Colon (tissue), 2 donors: ENCODE results near the gene SLC19A1.

Experiments used
- FAIRE-seq: peaks from 2 replicates; lab custom pipeline; 2012; peaks lifted over from hg19 to GRCh38; lab: Jason Lieb, UNC
- donor health status: control.
- donor health status: control.

SLC19A1 gene

GRCh38 chr21:45517249-45518065 is 24.8 kb downstream of the SLC19A1 start:
- no peak for FAIRE-seq

- FAIRE-seq = no peak
Observed at GRCh38 chr21:45516671-45517151, 25.5 kb downstream of the SLC19A1 start.

GRCh38 chr21:45516071-45516670 is 26.1 kb downstream of the SLC19A1 start:
- FAIRE-seq = no peak

GRCh38 chr21:45515241-45516061 is 26.8 kb downstream of the SLC19A1 start:
- FAIRE-seq = no peak

- no peak for FAIRE-seq
Observed at GRCh38 chr21:45514311-45515021, 27.8 kb downstream of the SLC19A1 start.

- no peak for FAIRE-seq
Observed at GRCh38 chr21:45513741-45514310, 28.4 kb downstream of the SLC19A1 start.

- FAIRE-seq = no peak
Observed at GRCh38 chr21:45513003-45513717, 29.1 kb downstream of the SLC19A1 start.

- FAIRE-seq = no peak
Observed at GRCh38 chr21:45512626-45513002, 29.6 kb downstream of the SLC19A1 start.

- FAIRE-seq = no peak
Observed at GRCh38 chr21:45511661-45512431, 30.4 kb downstream of the SLC19A1 start.

- FAIRE-seq = no peak
Observed at GRCh38 chr21:45511007-45511406, 31.2 kb downstream of the SLC19A1 start.

- FAIRE-seq = no peak
Observed at GRCh38 chr21:45510466-45510955, 31.7 kb downstream of the SLC19A1 start.

GRCh38 chr21:45509566-45510465 is 32.4 kb downstream of the SLC19A1 start:
- FAIRE-seq = no peak

GRCh38 chr21:45508607-45509565 is 33.4 kb downstream of the SLC19A1 start:
- no peak for FAIRE-seq

GRCh38 chr21:45507888-45508508 is 34.2 kb downstream of the SLC19A1 start:
- no peak for FAIRE-seq

GRCh38 chr21:45507523-45507875 is 34.7 kb downstream of the SLC19A1 start:
- FAIRE-seq = no peak

GRCh38 chr21:45506836-45507522 is 35.3 kb downstream of the SLC19A1 start:
- FAIRE-seq = no peak
